ENCODE results near the gene COL4A1.

The COL4A1 gene

DNA sequence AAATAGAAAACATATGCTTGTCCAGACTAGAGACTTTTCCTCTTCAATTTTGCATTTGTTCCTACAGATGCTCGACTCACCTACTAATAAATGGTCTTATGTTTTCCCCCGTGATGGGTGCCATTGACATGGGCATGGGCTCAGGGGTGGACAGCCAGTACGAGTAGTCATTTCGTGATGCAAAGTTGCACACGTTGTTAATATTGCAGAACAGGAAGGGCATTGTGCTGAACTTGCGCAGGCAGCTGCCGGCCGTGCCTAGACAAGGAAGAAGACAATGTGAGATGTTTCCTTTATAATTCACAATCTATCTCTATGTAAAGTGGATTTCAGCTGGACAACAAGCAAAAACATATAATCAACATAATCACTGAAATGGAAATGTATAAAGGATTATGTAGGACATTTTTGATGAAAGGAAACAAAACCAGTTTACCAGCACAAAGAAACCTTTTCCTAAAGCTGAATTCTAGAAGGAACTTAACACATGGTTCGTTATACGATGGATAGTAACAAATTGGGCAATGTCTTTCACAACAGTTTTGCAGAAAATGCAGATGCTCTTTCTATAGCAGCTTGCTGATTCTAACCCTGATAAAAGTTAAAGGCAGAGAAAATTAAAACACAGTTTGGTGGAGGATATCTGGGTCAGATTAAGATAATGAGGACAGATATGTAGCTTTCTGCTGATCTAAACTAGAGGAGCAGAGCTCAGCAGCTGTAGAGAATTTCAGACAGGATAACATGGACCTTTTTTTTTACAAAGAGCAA is 145.7 kb downstream of the COL4A1 start:
- no peak for DNase-seq (ENCODE audit: low read depth)

- no peak for DNase-seq (ENCODE audit: low read depth)
These were observed 148.7 kb downstream of the COL4A1 start for GRCh38 chr13:110158226-110158625.

DNA sequence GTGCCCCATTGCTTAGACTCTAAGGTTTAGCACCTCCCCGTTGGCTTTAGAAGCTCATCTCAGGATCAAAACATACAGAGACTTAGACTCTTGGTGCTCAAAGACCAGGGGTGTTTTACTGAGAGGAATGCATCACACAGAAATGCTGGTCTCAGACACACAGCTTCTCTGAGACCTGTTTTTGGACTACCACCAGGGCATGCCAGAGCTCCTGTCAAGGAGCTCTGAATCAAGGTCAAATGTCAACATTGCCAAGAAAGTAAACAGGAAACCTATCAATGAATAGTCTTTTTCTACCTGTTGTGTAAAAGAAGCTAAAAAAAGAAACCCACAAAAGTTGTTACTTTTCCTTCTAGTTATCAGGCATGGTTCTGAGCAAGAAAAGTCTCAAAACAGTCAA is 149.2 kb downstream of the COL4A1 start:
- DNase-seq (ENCODE audit: low read depth) = no peak

- DNase-seq (ENCODE audit: low read depth) = no peak
These were observed 150.5 kb downstream of the COL4A1 start for GRCh38 chr13:110156301-110157049.

DNA sequence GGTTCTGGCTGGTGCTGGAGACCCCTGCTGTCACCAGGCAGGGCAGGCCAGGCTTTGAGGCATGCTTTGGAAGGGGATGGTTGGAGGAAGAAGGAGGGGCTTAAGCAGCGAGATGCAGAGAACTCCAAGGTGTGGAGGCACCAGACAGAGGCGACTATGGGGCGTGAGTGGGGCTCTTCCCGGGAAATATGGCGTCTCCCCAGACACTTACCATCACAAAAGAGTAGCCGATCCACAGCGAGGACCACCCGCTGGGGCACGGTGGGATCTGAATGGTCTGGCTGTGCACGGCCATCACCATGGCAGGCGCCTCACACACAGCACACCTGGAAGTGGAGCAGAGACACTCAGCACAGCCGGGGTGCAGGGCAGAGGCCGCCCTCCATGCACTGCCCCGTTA is 151.9 kb downstream of the COL4A1 start:
- DNase-seq (ENCODE audit: low read depth) = no peak

- DNase-seq (ENCODE audit: low read depth) = no peak
These were observed 152.5 kb downstream of the COL4A1 start for GRCh38 chr13:110154410-110154933.

DNA sequence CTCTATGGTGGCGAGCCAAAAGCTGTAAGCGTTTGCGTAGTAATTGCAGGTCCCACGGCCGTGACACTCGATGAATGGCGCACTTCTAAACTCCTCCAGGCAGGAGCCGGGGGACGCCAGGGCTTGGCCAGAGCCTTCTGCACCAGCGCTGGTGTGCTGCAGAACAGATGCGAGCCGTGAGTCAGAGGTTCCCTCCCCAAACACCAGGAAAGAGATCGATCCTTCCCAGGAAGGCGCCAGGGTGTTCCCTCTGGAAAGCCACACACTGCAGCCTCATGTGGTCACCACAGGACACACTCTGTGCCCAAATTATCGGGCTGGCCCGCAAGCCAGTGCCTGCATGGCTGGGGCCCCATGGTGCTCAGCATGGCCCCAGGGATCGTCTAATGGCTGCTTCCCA is 154.6 kb downstream of the COL4A1 start:
- DNase-seq (ENCODE audit: low read depth) = no peak

GRCh38 chr13:110151462-110151861 is 155.5 kb downstream of the COL4A1 start:
- DNase-seq (ENCODE audit: low read depth) = no peak

DNA sequence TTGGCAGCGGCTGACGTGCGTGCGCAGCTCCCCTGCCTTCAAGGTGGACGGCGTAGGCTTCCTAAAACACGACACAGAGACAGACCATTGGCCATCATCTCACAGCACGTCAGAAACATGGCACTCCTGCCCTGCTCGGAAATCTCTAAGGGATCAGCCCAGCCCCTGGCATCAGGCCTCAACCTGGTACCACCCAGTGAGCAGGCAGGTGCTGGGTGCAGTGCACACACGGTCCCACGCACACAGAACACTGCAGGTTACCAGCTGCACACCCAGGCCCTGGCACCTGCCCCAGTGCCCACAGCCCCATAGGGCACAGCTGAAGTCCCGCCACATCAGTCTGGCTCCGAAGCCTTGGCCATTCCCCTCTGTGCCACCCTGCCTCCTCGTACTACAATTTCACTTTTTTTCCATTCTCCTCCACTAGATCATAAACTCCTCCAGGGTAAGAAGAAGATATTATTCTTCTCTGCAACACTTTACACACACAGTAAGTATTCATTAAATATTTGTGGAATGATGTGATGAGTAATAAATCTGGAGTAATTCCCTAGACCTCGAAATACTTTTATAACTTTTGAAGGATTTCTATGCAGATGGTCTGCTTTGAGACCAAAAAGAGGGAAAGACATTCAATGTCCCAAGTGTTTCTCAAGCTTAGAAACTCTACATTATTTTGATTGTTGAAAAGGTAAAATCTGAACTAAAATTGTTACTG is 156.4 kb downstream of the COL4A1 start:
- DNase-seq (ENCODE audit: low read depth) = no peak

DNA sequence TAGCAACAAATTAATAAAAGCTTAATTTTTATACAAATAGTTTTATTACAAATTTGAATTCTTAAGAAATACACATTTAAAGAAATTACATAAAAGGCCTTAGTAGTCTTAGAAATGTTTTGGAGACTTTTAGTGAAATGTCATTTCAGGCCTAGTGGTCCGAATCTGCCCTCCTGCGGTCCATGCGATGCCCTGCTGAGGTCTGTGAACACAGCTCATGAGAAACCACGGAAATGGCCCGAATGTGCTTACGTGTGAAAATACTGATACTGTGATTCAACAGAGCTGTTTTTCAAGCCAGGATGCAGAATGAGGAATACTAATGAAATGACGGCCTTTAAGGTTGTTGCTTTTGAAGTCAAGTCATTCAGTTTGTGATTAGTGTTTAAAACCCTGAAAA is 157.9 kb downstream of the COL4A1 start:
- DNase-seq (ENCODE audit: low read depth) = no peak

DNA sequence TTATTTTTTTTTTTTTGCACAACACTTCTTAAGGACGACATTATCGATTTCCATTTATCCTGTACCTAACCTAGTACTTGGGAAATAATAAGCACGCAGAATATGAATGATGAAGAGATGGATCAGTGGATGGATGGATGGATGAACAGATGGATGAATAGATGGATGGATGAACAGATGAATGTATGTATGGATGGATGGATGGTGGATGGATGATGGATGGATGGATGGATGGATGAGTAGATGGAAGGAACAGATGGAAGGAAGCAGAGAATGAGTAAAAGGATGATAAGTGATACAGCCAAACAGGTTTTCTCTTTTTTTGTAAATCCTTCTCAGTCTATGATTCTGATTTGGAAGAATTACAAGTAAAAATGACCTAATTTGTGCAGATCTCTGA is 166.9 kb downstream of the COL4A1 start:
- no peak for DNase-seq (ENCODE audit: low read depth)

- DNase-seq (ENCODE audit: low read depth) = no peak
These were observed 168.3 kb downstream of the COL4A1 start for GRCh38 chr13:110138700-110139036.

GRCh38 chr13:110138010-110138699 is 168.8 kb downstream of the COL4A1 start:
- DNase-seq (ENCODE audit: low read depth) = peak; percentile 37

DNA sequence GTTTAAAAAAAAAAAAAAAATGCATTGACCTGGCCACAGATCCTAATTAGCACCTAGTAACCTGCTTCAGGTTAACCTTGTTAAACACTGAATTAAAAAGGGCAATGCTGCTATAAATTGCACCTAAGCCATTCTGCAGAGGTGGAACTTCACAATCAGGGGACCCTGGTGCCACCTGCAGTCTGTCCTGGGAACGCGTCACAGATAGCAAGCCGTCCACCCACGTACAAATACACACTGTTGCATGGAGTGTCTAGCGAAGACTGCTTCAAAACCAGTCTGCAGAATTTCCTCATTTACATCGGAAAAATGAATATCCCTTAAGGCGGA is 169.3 kb downstream of the COL4A1 start:
- no peak for DNase-seq (ENCODE audit: low read depth)

DNA sequence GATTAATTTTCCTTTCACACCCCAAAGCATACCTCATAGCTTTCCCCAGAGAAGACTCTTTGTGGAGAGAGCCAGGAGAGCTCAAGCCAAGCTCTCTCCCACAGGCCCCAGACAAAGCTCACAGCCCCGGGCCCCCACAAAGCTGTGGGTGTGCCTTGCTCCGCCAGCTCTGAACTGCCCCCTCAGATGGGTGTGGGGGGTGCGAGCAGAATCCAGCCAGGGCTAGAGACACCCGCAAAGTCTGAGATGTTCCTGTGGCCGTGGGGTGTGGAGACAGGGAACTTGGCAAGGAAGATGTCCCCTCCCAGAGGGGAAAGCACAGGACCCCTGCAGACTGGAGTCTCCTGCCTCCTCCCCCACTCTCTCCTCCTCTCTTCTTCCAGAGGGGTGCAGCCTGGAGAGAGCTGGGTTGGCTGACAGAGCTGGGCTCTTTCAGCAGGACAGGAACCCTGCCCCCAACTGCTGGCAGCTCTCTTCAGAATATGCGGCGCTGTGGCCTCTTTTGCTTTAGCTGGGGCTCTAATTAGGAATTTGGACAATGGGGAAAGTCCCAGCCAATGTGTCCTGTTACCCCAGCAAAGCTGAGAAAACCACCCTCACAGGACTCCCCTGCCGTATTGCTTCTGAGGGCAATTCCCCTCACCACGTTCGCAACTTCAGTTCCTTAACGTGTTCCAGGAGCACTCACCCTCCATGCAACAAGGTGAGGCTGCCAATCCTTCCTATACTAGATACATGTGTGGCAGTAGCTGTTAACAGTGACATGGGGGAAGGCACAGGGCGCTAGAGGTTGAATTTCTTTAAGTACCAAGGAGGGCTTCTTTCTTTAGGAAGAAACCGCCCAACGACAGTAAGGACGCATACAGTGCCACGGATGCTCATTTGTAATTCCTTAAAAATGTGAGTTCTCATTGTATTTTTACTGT is 170.0 kb downstream of the COL4A1 start:
- no peak for DNase-seq (ENCODE audit: low read depth)

GRCh38 chr13:110135977-110136597 is 170.9 kb downstream of the COL4A1 start:
- DNase-seq (ENCODE audit: low read depth) = no peak

- DNase-seq (ENCODE audit: low read depth) = no peak
These were observed 172.2 kb downstream of the COL4A1 start for GRCh38 chr13:110134801-110135200.

- no peak for DNase-seq (ENCODE audit: low read depth)
These were observed 173.3 kb downstream of the COL4A1 start for GRCh38 chr13:110133425-110134235.

DNA sequence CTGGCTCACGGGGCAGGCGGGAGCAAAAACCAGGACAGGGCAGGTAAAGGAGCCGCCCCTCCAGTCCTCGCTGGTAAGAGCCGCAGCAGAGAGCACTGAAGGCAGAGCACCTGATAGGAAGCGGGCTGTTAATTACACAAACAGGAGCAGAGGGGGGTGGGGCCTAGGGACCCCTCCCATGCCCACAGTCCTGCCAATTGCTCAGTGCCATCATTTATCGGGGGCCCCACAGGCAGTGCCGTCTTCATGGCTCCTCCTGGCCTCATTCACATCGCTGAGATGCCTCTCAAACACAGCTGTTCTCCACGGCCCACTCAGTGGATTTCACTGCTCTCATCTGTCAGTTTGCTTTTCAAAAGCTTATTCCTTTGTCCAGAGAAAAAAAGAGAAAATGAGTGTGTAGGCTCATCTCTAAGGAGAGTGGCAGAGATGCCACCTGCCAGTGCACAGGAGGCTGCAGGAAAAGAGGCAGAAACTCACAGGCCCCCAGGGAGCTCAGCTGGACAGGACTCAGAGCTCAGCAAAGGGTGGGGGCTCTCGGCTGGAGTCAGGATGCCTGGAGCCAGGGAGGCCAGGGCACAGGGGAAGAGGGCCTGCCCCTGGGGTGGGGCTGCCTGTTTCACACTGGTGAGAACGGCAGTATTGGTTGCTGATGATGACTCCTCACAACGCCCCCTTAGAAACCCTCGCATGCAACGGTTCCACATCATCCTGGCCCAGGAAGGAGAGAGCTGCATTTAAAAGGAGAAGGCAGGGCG is 174.6 kb downstream of the COL4A1 start:
- DNase-seq (ENCODE audit: low read depth) = no peak

All from activated gamma-delta T cell treated with anti-CD3 and anti-CD28 coated beads, Interleukin-2, amount 50 U/mL, for 16 hours (primary cell).